Measurements from ENCODE around the gene KDR. TPM values are rescaled to one million over a fixed set of nuclear protein-coding genes. Genes with fewer than 3 reads are reported as not detected.
A peak's percentile ranks its signal among the peaks of the same experiment; 100 is the strongest.

Gene KDR
- total RNA-seq (not detected in 2 replicates), polyA plus RNA-seq (not detected in 2 replicates), polyA minus RNA-seq (not detected in 2 replicates)
- 1.2 TPM for total RNA-seq (2013)

DNA sequence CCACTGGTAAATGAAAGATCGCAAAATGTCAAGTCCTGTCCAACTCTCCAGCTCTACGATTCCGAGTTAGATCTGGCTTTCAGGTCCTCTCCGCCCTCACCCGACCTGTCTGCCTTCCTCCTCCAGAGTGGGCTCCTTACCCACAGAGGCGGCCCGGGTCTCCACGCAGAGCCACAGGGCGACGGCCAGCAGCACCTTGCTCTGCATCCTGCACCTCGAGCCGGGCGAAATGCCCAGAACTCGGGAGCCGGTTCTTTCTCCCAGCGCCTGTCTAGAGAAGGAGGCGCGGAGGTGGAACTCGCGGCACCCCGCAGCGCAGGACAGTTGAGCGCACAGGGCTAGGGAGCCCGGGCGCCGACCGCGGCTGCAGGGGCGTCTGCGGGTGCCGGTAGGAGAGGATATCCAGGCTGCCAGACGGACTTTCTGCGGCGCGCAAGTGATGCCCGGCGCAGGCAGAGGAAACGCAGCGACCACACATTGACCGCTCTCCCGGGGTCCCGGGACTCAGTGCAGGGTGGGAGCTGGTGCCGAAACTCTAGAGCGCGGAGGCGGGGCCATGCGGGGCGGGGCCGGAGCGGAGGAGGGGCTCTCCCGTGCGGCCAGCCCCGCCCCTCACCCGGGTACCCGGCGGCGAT, at the start of gene KDR:
KDR (minus strand) TSS at position 509 of the 635 bp plus-strand sequence; CDS start at position 207, 302 bp downstream.
- TF ChIP-seq EZH2 (IDR thresholded peaks at IDR 0.05; ENCODE audit: borderline replicate concordance, insufficient read depth, low read depth, low read length, poor library complexity, severe bottlenecking) = no peak
- TF ChIP-seq, protein P1, sequence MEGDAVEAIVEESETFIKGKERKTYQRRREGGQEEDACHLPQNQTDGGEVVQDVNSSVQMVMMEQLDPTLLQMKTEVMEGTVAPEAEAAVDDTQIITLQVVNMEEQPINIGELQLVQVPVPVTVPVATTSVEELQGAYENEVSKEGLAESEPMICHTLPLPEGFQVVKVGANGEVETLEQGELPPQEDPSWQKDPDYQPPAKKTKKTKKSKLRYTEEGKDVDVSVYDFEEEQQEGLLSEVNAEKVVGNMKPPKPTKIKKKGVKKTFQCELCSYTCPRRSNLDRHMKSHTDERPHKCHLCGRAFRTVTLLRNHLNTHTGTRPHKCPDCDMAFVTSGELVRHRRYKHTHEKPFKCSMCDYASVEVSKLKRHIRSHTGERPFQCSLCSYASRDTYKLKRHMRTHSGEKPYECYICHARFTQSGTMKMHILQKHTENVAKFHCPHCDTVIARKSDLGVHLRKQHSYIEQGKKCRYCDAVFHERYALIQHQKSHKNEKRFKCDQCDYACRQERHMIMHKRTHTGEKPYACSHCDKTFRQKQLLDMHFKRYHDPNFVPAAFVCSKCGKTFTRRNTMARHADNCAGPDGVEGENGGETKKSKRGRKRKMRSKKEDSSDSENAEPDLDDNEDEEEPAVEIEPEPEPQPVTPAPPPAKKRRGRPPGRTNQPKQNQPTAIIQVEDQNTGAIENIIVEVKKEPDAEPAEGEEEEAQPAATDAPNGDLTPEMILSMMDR (IDR thresholded peaks at IDR 0.05) = no peak
- POLR2A ChIA-PET = no interaction called here
- Histone ChIP-seq H2AFZ (ENCODE audit: insufficient read depth, low read depth, low read length, poor library complexity, severe bottlenecking) (no peak within 1 kb of the TSS), H3K9me3 (ENCODE audit: control extremely low read depth in 1 of 3, control insufficient read depth in 2 of 3, insufficient read depth in 1 of 3, low read length in 2 of 3) (peaks cover 0 to 9% (median 2%) of the 10 kb centered on the region in 3 donors), H3K36me3 (replicated peaks in 1 of 2; ENCODE audit: control extremely low read depth in 1 of 2, control insufficient read depth in 1 of 2, extremely low read depth in 1 of 2, insufficient read depth in 2 of 2, low read length in 1 of 2) (no peaks in the 10 kb centered on the region), H3K4me1 (ENCODE audit: control insufficient read depth in 2 of 2, insufficient read depth in 2 of 2, low read length in 2 of 2) (no peaks in the 10 kb centered on the region), H3K27me3 (replicated peaks in 1 of 4; ENCODE audit: control extremely low read depth in 1 of 4, control insufficient read depth in 3 of 4, insufficient read depth in 4 of 4, low read length in 3 of 4) (peaks cover 0 to 24% (median 6%) of the 10 kb centered on the region in 4 experiments), H3K4me3 (ENCODE audit: control extremely low read depth in 1 of 5, extremely low read depth in 1 of 5, insufficient read depth in 1 of 5, low read depth in 2 of 5, low read length in 4 of 5) (no peak within 1 kb of the TSS), H3K4me2 (replicated peaks; ENCODE audit: low read depth, low read length, poor library complexity, severe bottlenecking) (peak within 1 kb of the TSS; percentile 12), H3K79me2 (ENCODE audit: control insufficient read depth, insufficient read depth, low read length) (no peaks in the 10 kb centered on the region), H3K9ac (ENCODE audit: low read length) (no peak within 1 kb of the TSS), H4K20me1 (ENCODE audit: control insufficient read depth, insufficient read depth, low read length, poor library complexity, severe bottlenecking) (no peaks in the 10 kb centered on the region), H3K27ac (ENCODE audit: low read length in 2 of 2) (no peak within 1 kb of the TSS)
- intact Hi-C loops (cut with micrococcal nuclease) = no loop called here
- H3K4me3 Mint-ChIP-seq = no peak within 1 kb of the TSS
- no peaks in the 10 kb centered on the region for H3K9me3 Mint-ChIP-seq (ENCODE audit: insufficient read depth)
- WGBS (ENCODE audit: insufficient coverage) = 6% methylated on average over 57 of the region's 57 CpGs
- H3K4me1 Mint-ChIP-seq = peaks cover 4% of the 10 kb centered on the region
- DNase-seq (no peak), ATAC-seq (ENCODE audit: low read depth) (no peak)
- CTCF ChIA-PET = no interaction called here
- peaks cover 28% of the 10 kb centered on the region for H3K27me3 Mint-ChIP-seq
- no peak within 1 kb of the TSS for H3K27ac Mint-ChIP-seq

DNA sequence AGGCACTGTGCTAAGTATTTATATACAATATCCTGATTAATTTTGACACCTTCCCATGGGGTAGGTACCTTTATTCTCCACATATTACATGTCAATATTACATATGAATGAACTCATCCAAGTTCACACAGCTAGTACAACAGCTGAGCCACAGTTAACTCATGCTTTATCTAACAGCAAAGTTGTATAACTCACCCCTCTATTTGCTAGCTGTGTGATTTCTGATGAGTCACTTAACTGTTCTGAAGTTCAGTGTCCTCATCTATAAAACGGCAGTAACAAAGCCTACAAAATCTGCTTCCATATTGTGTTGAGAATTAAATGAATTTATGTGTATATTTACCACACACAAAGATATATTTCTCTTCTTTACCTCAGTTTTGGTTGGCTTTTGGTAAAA, 48.2 kb upstream of the KDR start:
- Mint-ChIP-seq H3K4me3 (no peak overlapping the region), H3K9me3 (ENCODE audit: insufficient read depth) (no peaks in the 10 kb centered on the region), H3K4me1 (no peaks in the 10 kb centered on the region), H3K27ac (no peak overlapping the region), H3K27me3 (peaks cover 9% of the 10 kb centered on the region)
- Histone ChIP-seq H2AFZ (ENCODE audit: insufficient read depth, low read depth, low read length, poor library complexity, severe bottlenecking) (no peak overlapping the region), H3K4me1 (ENCODE audit: control insufficient read depth in 2 of 2, insufficient read depth in 2 of 2, low read length in 2 of 2) (no peaks in the 10 kb centered on the region), H3K4me2 (replicated peaks; ENCODE audit: low read depth, low read length, poor library complexity, severe bottlenecking) (no peak overlapping the region), H3K36me3 (replicated peaks in 1 of 2; ENCODE audit: control extremely low read depth in 1 of 2, control insufficient read depth in 1 of 2, extremely low read depth in 1 of 2, insufficient read depth in 2 of 2, low read length in 1 of 2) (no peaks in the 10 kb centered on the region), H3K79me2 (ENCODE audit: control insufficient read depth, insufficient read depth, low read length) (no peaks in the 10 kb centered on the region), H3K9me3 (ENCODE audit: control extremely low read depth in 1 of 3, control insufficient read depth in 2 of 3, insufficient read depth in 1 of 3, low read length in 2 of 3) (no peaks in the 10 kb centered on the region), H3K27me3 (replicated peaks in 1 of 4; ENCODE audit: control extremely low read depth in 1 of 4, control insufficient read depth in 3 of 4, insufficient read depth in 4 of 4, low read length in 3 of 4) (peaks cover 0 to 4% (median 0%) of the 10 kb centered on the region in 4 experiments), H4K20me1 (ENCODE audit: control insufficient read depth, insufficient read depth, low read length, poor library complexity, severe bottlenecking) (no peaks in the 10 kb centered on the region), H3K4me3 (ENCODE audit: control extremely low read depth in 1 of 5, extremely low read depth in 1 of 5, insufficient read depth in 1 of 5, low read depth in 2 of 5, low read length in 4 of 5) (no peak overlapping the region), H3K9ac (ENCODE audit: low read length) (no peak overlapping the region), H3K27ac (ENCODE audit: low read length in 2 of 2) (no peak overlapping the region)
- intact Hi-C loops (cut with micrococcal nuclease) = no loop called here
- WGBS (ENCODE audit: insufficient coverage) = no CpG with 5 or more reads among the region's 1 CpG
- ChIA-PET POLR2A (no interaction called here), CTCF (no interaction called here)
- ATAC-seq (ENCODE audit: low read depth) = no peak
- TF ChIP-seq EZH2 (IDR thresholded peaks at IDR 0.05; ENCODE audit: borderline replicate concordance, insufficient read depth, low read depth, low read length, poor library complexity, severe bottlenecking) = no peak
- TF ChIP-seq, protein P1 (IDR thresholded peaks at IDR 0.05) = no peak
- DNase-seq = no peak

All from B cell (primary cell).